Neural cell (in vitro differentiated cells): ENCODE data around the gene LMO3. TPM values are rescaled to one million over a fixed set of nuclear protein-coding genes. Genes with fewer than 3 reads are reported as not detected.

Source experiments
- H2AFZ ChIP-seq: fragments of 200-600, 300-800 bp; sonication (generic), shearing (Covaris generic); 2 replicates; pipeline ENCODE4 v1.6.0; 2014; ENCODE audit warnings: low read depth, mild to moderate bottlenecking, antibody characterized with exemption, low read length, moderate library complexity
- H3F3A ChIP-seq: fragments of 200-600 bp; shearing (Covaris generic); 2 replicates; pipeline ENCODE4 v1.6.1; 2016; ENCODE audit warnings: mild to moderate bottlenecking, moderate library complexity, mixed read lengths, antibody characterized with exemption, low read length; ENCODE audit not compliant: insufficient read depth, poor library complexity, severe bottlenecking
- H3K27ac ChIP-seq: fragments of 200-600, 300-800 bp; sonication (generic), shearing (Covaris generic); 2 replicates; pipeline ENCODE4 v1.5.1; 2014; ENCODE audit warnings: mild to moderate bottlenecking, low read length, moderate library complexity
- H3K27me3 ChIP-seq: fragments of 300-800, 200-600 bp; sonication (generic), shearing (Covaris generic); 2 replicates; pipeline ENCODE4 v1.6.0; 2014; ENCODE audit warnings: mild to moderate bottlenecking, low read depth, low read length, moderate library complexity; ENCODE audit not compliant: insufficient read depth
- H3K36me3 ChIP-seq: fragments of 300-800, 200-600 bp; sonication (generic), shearing (Covaris generic); 2 replicates; pipeline ENCODE4 v1.5.1; 2014; ENCODE audit warnings: mild to moderate bottlenecking, antibody characterized with exemption, low read length, moderate library complexity; ENCODE audit not compliant: insufficient read depth
- H3K4me2 ChIP-seq: fragments of 300-800, 200-600 bp; sonication (generic), shearing (Covaris generic); 2 replicates; pipeline ENCODE4 v1.6.0; 2014; ENCODE audit warnings: mild to moderate bottlenecking, low read length
- H3K4me3 ChIP-seq: fragments of 300-800, 200-600 bp; sonication (generic), shearing (Covaris generic); 2 replicates; pipeline ENCODE4 v1.5.1; 2014; ENCODE audit warnings: mild to moderate bottlenecking, low read length, moderate library complexity
- H3K79me2 ChIP-seq: fragments of 200-600 bp; shearing (Covaris generic); replicated peaks from 2 replicates; pipeline ENCODE4 v1.6.0; 2014; ENCODE audit warnings: mild to moderate bottlenecking, low read length, moderate library complexity; ENCODE audit not compliant: insufficient read depth
- H3K9ac ChIP-seq: fragments of 300-800, 200-600 bp; sonication (generic), shearing (Covaris generic); 2 replicates; pipeline ENCODE4 v1.6.1; 2016; ENCODE audit warnings: mild to moderate bottlenecking, low read length, mixed read lengths
- H3K9me2 ChIP-seq: fragments of 200-600 bp; shearing (Covaris generic); 2 replicates; pipeline ENCODE4 v1.6.1; 2016; ENCODE audit warnings: mild to moderate bottlenecking, low read length, mixed read lengths; ENCODE audit not compliant: insufficient read depth
- H3K9me3 ChIP-seq: fragments of 200-600, 300-800 bp; sonication (generic), shearing (Covaris generic); 2 replicates; pipeline ENCODE4 v1.6.1; 2016; ENCODE audit warnings: mild to moderate bottlenecking, mixed run types, low read length, moderate library complexity, mixed read lengths
- H4K20me1 ChIP-seq: fragments of 200-600 bp; shearing (Covaris generic); 2 replicates; pipeline ENCODE4 v1.6.1; 2016; ENCODE audit warnings: mild to moderate bottlenecking, mixed run types; ENCODE audit not compliant: insufficient read depth
- EP300 ChIP-seq: fragments of 450-650 bp; conservative IDR thresholded peaks from 2 replicates; pipeline ENCODE4 v1.6.1; 2014; ENCODE audit warnings: antibody characterized with exemption, mild to moderate bottlenecking, moderate library complexity; ENCODE audit not compliant: poor library complexity, severe bottlenecking
- EZH2 ChIP-seq: fragments of 200-600, 300-800 bp; shearing (Covaris generic), sonication (generic); IDR thresholded peaks from 2 replicates; pipeline ENCODE4 v1.6.1; 2014; ENCODE audit warnings: antibody characterized with exemption, low read length, borderline replicate concordance, mild to moderate bottlenecking; ENCODE audit not compliant: insufficient read depth, poor library complexity, severe bottlenecking
- MXI1 ChIP-seq: fragments of 450-650 bp; conservative IDR thresholded peaks from 2 replicates; pipeline ENCODE4 v1.6.1; 2014; ENCODE audit warnings: antibody characterized with exemption, mild to moderate bottlenecking; ENCODE audit not compliant: poor library complexity, severe bottlenecking
- POLR2AphosphoS5 ChIP-seq: IDR thresholded peaks from 2 replicates; pipeline ENCODE4 v1.6.1; 2012
- RAD21 ChIP-seq: fragments of 450-650 bp; conservative IDR thresholded peaks from 2 replicates; pipeline ENCODE4 v1.6.1; 2014; ENCODE audit warnings: antibody characterized with exemption, mild to moderate bottlenecking, moderate library complexity
- SMC3 ChIP-seq: fragments of 450-650 bp; conservative IDR thresholded peaks from 2 replicates; pipeline ENCODE4 v1.6.1; 2014; ENCODE audit warnings: antibody characterized with exemption, mild to moderate bottlenecking, moderate library complexity; ENCODE audit not compliant: poor library complexity
- TAF1 ChIP-seq: IDR thresholded peaks from 2 replicates; pipeline ENCODE4 v1.6.1; 2012; ENCODE audit warnings: low read depth
- polyA plus RNA-seq: library from polyadenylated mRNA; depleted of rRNA; stranded (reverse); fragments of >200 nt; gene quantifications from 2 replicates; pipeline ENCODE4 v1.2.3, GENCODE V29; 2014
- TF ChIP-seq, protein P1 (sequence below): fragments of 450-650 bp; IDR thresholded peaks from 2 replicates; pipeline ENCODE4 v1.5.1; 2014; ENCODE audit warnings: antibody characterized with exemption, mild to moderate bottlenecking, moderate library complexity; ENCODE audit not compliant: poor library complexity, severe bottlenecking
- TF ChIP-seq, protein P2 (sequence below): IDR thresholded peaks from 2 replicates; pipeline ENCODE4 v1.6.1; 2012; ENCODE audit warnings: borderline replicate concordance

The LMO3 gene
- polyA plus RNA-seq, 1 donor from 2014 or later = 42.8 TPM

DNA sequence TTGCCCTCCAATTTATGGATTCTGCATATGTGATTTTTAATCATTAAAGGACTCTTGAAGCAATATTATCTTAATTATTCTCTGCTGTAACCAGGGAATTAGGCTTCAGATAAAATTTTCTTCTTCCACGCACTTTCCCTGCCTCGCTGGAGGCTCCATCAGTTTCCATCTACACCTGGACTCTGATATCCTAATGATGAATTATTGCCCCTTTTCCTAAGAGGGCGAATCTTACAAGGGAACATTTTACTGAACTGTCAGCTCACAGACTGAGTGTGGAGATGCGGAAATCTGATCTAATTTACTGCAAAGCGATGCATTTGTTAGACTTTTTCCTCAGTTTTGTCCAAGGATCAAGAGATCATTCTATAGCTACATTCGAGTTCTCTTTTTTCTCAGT, 43.0 kb downstream of the LMO3 start:
- H3K9me3 ChIP-seq = no peaks in the 10 kb centered on the region
- H3K36me3 ChIP-seq = no peaks in the 10 kb centered on the region
- no peaks in the 10 kb centered on the region for H3K79me2 ChIP-seq
- no peak overlapping the region for H3K4me2 ChIP-seq
- no peak overlapping the region for H2AFZ ChIP-seq
- H4K20me1 ChIP-seq = no peaks in the 10 kb centered on the region
- no peak for TF ChIP-seq POLR2AphosphoS5
- no peak for TF ChIP-seq EP300
- no peak for TF ChIP-seq SMC3
- TF ChIP-seq RAD21 = no peak
- TF ChIP-seq EZH2 = no peak
- no peak for TF ChIP-seq TAF1
- TF ChIP-seq, protein P1, sequence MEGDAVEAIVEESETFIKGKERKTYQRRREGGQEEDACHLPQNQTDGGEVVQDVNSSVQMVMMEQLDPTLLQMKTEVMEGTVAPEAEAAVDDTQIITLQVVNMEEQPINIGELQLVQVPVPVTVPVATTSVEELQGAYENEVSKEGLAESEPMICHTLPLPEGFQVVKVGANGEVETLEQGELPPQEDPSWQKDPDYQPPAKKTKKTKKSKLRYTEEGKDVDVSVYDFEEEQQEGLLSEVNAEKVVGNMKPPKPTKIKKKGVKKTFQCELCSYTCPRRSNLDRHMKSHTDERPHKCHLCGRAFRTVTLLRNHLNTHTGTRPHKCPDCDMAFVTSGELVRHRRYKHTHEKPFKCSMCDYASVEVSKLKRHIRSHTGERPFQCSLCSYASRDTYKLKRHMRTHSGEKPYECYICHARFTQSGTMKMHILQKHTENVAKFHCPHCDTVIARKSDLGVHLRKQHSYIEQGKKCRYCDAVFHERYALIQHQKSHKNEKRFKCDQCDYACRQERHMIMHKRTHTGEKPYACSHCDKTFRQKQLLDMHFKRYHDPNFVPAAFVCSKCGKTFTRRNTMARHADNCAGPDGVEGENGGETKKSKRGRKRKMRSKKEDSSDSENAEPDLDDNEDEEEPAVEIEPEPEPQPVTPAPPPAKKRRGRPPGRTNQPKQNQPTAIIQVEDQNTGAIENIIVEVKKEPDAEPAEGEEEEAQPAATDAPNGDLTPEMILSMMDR = no peak
- TF ChIP-seq MXI1 = no peak
- TF ChIP-seq, protein P2, sequence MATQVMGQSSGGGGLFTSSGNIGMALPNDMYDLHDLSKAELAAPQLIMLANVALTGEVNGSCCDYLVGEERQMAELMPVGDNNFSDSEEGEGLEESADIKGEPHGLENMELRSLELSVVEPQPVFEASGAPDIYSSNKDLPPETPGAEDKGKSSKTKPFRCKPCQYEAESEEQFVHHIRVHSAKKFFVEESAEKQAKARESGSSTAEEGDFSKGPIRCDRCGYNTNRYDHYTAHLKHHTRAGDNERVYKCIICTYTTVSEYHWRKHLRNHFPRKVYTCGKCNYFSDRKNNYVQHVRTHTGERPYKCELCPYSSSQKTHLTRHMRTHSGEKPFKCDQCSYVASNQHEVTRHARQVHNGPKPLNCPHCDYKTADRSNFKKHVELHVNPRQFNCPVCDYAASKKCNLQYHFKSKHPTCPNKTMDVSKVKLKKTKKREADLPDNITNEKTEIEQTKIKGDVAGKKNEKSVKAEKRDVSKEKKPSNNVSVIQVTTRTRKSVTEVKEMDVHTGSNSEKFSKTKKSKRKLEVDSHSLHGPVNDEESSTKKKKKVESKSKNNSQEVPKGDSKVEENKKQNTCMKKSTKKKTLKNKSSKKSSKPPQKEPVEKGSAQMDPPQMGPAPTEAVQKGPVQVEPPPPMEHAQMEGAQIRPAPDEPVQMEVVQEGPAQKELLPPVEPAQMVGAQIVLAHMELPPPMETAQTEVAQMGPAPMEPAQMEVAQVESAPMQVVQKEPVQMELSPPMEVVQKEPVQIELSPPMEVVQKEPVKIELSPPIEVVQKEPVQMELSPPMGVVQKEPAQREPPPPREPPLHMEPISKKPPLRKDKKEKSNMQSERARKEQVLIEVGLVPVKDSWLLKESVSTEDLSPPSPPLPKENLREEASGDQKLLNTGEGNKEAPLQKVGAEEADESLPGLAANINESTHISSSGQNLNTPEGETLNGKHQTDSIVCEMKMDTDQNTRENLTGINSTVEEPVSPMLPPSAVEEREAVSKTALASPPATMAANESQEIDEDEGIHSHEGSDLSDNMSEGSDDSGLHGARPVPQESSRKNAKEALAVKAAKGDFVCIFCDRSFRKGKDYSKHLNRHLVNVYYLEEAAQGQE = no peak
- H3K9me2 ChIP-seq = no peaks in the 10 kb centered on the region
- H3K27me3 ChIP-seq = no peaks in the 10 kb centered on the region
- no peak overlapping the region for H3K4me3 ChIP-seq
- no peak overlapping the region for H3K27ac ChIP-seq
- H3K9ac ChIP-seq = no peak overlapping the region
- no peaks in the 10 kb centered on the region for H3F3A ChIP-seq

DNA sequence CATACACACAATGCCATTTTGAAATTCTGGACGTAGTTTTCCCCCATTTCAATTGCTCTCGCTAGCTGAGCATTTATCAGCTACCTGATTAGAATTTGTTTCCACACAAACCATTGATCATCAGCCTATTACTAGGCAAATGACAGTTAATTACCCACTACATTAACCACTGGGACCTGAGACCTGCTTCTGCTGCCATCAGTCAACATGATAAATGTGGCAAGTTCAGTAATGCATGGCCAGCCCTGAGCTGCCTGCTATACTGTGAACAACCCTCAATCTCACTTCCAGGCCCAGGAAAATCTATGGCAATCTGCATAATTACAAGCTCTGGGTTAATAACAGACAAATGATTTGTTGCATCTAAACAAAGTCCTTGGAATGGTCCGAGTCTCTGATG, 43.5 kb downstream of the LMO3 start:
- Histone ChIP-seq H3F3A (no peaks in the 10 kb centered on the region), H3K27ac (no peak overlapping the region), H3K27me3 (no peaks in the 10 kb centered on the region), H3K36me3 (no peaks in the 10 kb centered on the region), H3K9me3 (no peaks in the 10 kb centered on the region), H3K79me2 (no peaks in the 10 kb centered on the region), H3K4me3 (no peak overlapping the region), H4K20me1 (no peaks in the 10 kb centered on the region), H3K4me2 (no peak overlapping the region), H3K9ac (no peak overlapping the region), H3K9me2 (no peaks in the 10 kb centered on the region), H2AFZ (no peak overlapping the region)
- TF ChIP-seq, protein P2 = no peak
- TF ChIP-seq POLR2AphosphoS5 (no peak), SMC3 (no peak), RAD21 (no peak), EZH2 (no peak)
